Spinal cord (tissue), 10 donors: ENCODE measurements around the gene STRBP. TPM values are rescaled to one million over a fixed set of nuclear protein-coding genes. Genes with fewer than 3 reads are reported as not detected.
"Not testable (repeated sequence)": the region's sequence is repeated elsewhere in the genome, so short reads cannot be mapped to it uniquely, and the experiment has no call there.

ENCODE experiments used
- DNase-seq, 6 donors: peaks; one replicate each; pipeline versions ENCODE4 v3.0.0 to v3.0.0-alpha.2; 2013 to 2015; ENCODE audit warnings: low spot score in 6 of 6, low read depth in 4 of 6
- H3K27ac ChIP-seq: one replicate; pipeline ENCODE4 v1.5.1; 2013; ENCODE audit warnings: low read depth, low read length, control low read depth
- H3K27me3 ChIP-seq: one replicate; pipeline ENCODE4 v1.6.1; 2013; ENCODE audit warnings: low read length; ENCODE audit not compliant: control insufficient read depth, insufficient read depth
- H3K36me3 ChIP-seq: one replicate; pipeline ENCODE4 v1.6.1; 2013; ENCODE audit warnings: low read length; ENCODE audit not compliant: control insufficient read depth, insufficient read depth
- H3K4me1 ChIP-seq: one replicate; pipeline ENCODE4 v1.6.1; 2013; ENCODE audit warnings: low read length; ENCODE audit not compliant: control insufficient read depth, insufficient read depth
- H3K4me3 ChIP-seq: one replicate; pipeline ENCODE4 v1.5.1; 2013; ENCODE audit warnings: low read depth, low read length, control low read depth
- H3K9me3 ChIP-seq: one replicate; pipeline ENCODE4 v1.6.1; 2013; ENCODE audit warnings: low read length; ENCODE audit not compliant: control insufficient read depth, insufficient read depth
- WGBS: methylation state at CpG from one replicate; pipeline ENCODE4 v1.1.5; 2013; ENCODE audit warnings: missing lambda C conversion rate; ENCODE audit not compliant: insufficient coverage; 5-methylcytosine and 5-hydroxymethylcytosine counted together
- polyA plus RNA-seq, 2 donors: library from polyadenylated mRNA; unstranded; fragments of 120-200 nt; gene quantifications; one replicate each; pipeline ENCODE4 v1.2.1, GENCODE V29; 2013; ENCODE audit not compliant: insufficient read length in 2 of 2
- total RNA-seq, 2 donors: library from RNA; depleted of rRNA in 1 of 2; stranded (reverse); fragments of 120-200 nt in 1 of 2; fragments of >200 nt in 1 of 2; gene quantifications; one replicate each; pipeline versions ENCODE4 v1.2.3 to v1.2.4, GENCODE V29; 2013 to 2014
- donor health status: healthy.

The STRBP gene
- total and polyA plus RNA-seq, 4 donors = 47.7 to 70.6 (median 60.7) TPM

DNA sequence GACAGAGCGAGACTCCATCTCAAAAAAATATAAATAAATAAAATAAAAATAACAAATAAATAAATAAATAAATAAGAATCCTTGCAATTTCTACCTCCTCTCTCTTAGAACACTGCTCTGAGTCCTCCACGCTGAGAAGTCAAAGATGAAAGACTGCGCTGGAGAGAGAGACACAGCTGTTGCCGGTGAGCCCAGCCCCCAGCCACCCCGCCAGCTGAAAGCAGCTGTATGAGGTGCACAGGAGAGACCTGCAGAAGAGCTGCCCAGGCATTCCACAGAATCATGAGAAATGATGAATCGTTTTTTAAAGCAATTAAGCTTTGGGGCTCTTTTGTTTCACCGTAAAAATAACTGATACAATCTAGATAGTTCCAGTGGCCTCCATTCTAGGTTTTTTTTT is 16.3 kb upstream of the STRBP start:
- H3K27me3 ChIP-seq = no peaks in the 10 kb centered on the region
- H3K4me3 ChIP-seq = no peak overlapping the region
- 87% methylated on average over 6 of the region's 7 CpGs for WGBS

DNA sequence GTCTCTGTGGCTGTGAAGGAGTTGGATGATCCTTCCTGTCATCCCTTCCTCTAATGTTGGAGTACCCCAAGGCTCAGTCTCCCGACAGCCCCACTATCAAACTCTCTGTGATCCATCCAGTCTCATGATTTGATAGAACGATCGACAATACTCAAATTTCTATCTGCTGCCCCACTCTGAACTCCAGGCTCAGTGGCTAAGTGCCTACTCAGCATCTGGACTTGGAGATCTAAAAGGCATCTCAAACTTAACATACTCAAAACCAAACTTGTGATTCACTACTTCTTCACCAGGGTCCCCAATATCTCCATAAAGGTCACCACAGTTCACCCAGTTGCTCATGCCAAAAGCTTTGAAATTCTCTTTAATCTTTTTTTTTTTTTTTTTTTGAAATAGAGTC is 15.1 kb upstream of the STRBP start:
- Histone ChIP-seq H3K4me1 (no peaks in the 10 kb centered on the region), H3K36me3 (no peaks in the 10 kb centered on the region), H3K27ac (no peak overlapping the region), H3K9me3 (no peaks in the 10 kb centered on the region), H3K27me3 (no peaks in the 10 kb centered on the region), H3K4me3 (no peak overlapping the region)
- DNase-seq = no peak
- WGBS = 100% methylated on average over 3 of the region's 3 CpGs

More for the DNA sequence above, 16.3 kb upstream of the STRBP start:
- H3K4me1 ChIP-seq = no peaks in the 10 kb centered on the region
- no peaks in the 10 kb centered on the region for H3K9me3 ChIP-seq
- no peaks in the 10 kb centered on the region for H3K36me3 ChIP-seq
- no peak overlapping the region for H3K27ac ChIP-seq
- no peak for DNase-seq

DNA sequence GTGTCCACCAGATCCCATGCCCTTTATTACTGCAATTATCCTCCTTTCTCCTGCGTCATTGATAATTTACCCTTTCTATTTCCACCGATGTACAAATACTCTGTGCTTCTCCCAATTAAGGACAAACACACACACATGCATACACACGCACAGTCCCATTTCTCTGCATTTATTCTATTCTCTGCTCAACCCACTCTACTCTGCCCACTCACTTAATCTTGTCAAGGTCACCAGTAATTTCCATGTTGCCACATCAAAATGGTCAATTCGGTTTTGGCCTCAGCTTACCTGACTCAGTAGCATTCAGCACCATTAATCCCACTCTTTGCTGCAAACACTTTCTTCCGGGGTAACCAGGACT is 14.6 kb upstream of the STRBP start:
- no peak for DNase-seq
- H3K27me3 ChIP-seq = no peaks in the 10 kb centered on the region
- no peak overlapping the region for H3K4me3 ChIP-seq
- 76% methylated on average over 5 of the region's 5 CpGs for WGBS
- no peaks in the 10 kb centered on the region for H3K9me3 ChIP-seq
- no peaks in the 10 kb centered on the region for H3K4me1 ChIP-seq
- H3K27ac ChIP-seq = no peak overlapping the region
- no peaks in the 10 kb centered on the region for H3K36me3 ChIP-seq

DNA sequence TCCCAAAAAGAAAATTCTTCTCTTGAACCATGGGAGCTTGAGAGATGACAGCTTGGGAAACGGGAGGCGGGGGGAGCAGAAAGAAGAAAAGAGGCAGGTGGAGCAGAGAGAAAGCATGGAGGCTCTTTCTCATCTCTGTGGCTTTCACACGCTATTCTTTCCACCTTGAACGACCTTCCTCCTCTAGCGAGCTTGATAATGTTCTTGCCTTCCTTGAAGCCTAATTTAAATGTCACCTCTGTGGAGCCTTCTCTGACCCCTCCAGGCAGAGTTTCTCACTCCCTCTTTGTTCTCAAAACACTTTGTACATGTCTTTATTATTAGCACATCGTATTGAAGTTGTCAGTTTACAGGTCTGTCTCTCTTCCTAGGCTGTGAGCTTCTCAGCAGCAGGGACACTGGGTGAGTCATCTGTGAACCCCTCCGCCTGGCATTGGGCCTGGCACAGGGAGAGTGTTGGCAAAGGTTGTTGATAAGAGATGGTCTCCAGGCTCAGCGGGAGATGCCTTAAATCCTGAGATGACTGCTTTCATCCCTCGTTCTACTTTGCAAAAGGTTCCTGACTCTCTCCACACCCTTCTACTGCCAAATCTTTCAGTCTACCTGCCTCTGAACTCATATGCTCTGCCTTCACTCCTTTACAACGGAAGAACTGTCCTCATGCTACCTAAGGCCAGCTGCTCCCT is 14.1 kb upstream of the STRBP start:
- Histone ChIP-seq H3K27me3 (no peaks in the 10 kb centered on the region), H3K36me3 (no peaks in the 10 kb centered on the region), H3K9me3 (no peaks in the 10 kb centered on the region), H3K4me1 (no peaks in the 10 kb centered on the region), H3K4me3 (no peak overlapping the region), H3K27ac (no peak overlapping the region)
- 44% methylated on average over 6 of the region's 10 CpGs for WGBS
- DNase-seq = no peak

DNA sequence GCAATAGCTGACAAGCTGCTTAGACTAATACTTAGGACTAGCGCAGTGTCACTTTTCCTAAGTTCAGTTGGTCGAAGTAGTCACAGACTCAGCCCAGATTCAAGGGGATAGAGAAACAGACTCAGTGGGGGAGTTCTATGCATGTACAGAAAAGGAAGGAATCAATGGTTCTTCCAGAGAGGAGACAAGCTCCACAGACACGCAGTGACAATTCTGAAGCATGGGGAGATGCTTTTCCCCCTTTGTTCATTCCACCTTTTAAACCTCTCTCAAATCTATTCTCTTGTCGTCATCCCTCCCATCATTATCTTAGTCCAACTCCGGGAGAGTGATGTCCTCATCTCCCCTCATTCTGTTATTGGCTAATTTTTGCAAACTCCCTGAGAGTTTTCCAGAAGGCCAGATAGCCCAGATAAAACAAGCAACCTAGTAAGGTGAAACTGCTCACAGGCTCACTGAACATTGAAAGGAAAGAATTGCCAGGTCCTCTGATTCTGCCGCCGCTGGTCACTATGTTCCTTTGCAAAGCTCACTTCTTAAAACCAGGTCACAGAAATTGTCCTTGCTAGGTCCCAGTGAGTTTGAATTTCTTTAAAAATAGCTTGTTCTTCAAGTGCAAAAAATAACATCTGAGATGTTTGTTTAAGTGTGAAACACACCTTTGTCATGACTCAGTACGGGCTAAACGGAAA is 13.4 kb upstream of the STRBP start:
- Histone ChIP-seq H3K27me3 (no peaks in the 10 kb centered on the region), H3K36me3 (no peaks in the 10 kb centered on the region), H3K27ac (no peak overlapping the region), H3K4me1 (no peaks in the 10 kb centered on the region), H3K4me3 (no peak overlapping the region), H3K9me3 (no peaks in the 10 kb centered on the region)
- WGBS = 56% methylated on average over 7 of the region's 9 CpGs
- no peak for DNase-seq

DNA sequence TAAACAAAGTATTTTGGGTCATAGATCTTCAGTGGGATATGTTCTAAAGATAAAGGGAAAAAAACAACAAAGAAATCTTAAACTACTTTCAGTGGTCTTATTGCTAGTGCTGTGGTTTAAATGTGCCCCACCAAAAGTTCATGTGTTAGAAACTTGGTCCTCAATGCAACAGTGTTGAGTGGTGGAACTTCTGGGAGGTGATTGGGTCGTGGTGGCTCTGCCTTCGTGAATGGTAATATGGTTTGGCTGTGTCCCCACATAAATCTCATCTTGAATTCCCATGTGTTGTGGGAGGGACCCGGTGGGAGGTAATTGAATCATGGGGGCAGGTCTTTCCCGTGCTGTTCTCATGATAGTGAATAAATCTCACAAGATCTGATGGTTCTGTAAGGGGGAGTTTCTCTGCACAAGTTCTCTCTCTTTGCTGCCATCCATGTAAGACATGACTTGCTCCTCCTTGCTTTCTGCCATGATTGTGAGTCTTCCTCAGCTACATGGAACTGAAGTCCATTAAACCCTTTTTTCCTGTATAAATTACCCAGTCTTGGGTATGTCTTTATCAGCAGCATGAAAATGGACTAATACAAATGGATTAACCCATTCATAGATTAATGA is 10.6 kb upstream of the STRBP start:
- not testable (repeated sequence) for H3K4me3 ChIP-seq, H3K9me3 ChIP-seq, H3K27ac ChIP-seq, H3K27me3 ChIP-seq, H3K4me1 ChIP-seq, DNase-seq, H3K36me3 ChIP-seq
- no CpG with 5 or more reads among the region's 4 CpGs for WGBS

DNA sequence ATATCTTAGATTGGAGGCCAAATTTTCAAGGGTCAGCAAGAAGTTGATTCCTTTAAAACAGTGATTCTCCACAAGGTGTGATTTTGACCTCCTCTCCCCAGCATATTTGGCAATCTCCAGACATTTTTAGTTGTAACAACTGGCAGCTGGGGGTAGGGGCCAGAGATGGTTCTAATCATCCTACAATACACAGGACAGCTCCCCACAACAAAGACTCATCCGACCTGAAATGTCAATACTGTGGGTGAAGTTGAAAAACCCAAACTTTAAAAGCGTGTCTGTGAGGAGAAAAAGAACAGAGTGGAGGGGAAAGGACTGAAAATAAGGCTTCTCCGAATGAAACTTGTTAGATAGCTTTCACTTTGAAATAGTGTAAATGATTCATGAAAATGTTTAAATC is 10.0 kb upstream of the STRBP start:
- no CpG with 5 or more reads among the region's 3 CpGs for WGBS
- no peak for DNase-seq
- Histone ChIP-seq H3K9me3 (no peaks in the 10 kb centered on the region), H3K27me3 (no peaks in the 10 kb centered on the region), H3K36me3 (no peaks in the 10 kb centered on the region), H3K4me3 (no peak overlapping the region), H3K4me1 (no peaks in the 10 kb centered on the region), H3K27ac (no peak overlapping the region)

DNA sequence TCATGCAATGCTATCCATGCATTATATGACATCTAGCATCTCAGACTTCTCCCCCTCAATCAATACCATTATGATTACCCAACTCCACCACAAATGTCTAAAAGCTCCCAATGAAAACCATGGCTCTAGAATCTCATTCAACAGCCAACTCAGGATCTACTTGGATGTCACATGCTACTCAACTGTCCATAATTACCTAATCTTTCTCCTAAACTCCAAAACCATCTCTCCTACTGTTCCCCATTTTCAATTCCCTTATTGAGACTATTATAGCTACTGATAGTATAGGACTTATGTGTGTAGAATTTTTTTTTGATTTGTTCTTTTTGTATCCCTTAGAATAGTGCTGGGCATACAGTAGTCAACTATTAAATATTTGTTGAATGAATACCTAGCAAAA is 8.2 kb upstream of the STRBP start:
- Histone ChIP-seq H3K4me1 (no peaks in the 10 kb centered on the region), H3K27ac (no peak overlapping the region), H3K4me3 (no peak overlapping the region), H3K36me3 (no peaks in the 10 kb centered on the region), H3K9me3 (no peaks in the 10 kb centered on the region), H3K27me3 (no peaks in the 10 kb centered on the region)
- no peak for DNase-seq

DNA sequence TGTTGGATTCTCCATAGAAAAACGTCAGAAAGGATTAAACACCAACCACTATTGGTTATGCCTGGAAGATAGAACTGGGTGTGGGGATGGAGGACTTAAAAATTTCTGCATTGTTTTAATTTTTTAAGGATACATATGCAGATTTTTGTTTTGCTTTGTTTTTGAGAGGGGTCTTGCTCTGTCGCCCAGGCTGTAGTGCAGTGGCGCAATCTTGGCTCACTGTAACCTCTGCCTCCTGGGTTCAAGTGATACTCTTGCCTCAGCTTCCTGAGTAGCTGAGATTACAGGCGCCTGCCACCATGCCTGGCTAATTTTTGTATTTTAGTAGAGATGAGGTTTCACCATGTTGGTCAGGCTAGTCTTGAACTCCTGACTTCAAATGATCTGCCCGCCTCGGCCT is 2.7 kb upstream of the STRBP start:
- H3K4me3 ChIP-seq, H3K27ac ChIP-seq, H3K9me3 ChIP-seq, H3K36me3 ChIP-seq, H3K27me3 ChIP-seq, DNase-seq: not testable (repeated sequence)
- peaks cover 18% of the 10 kb centered on the region for H3K4me1 ChIP-seq
- 98% methylated on average over 4 of the region's 6 CpGs for WGBS

DNA sequence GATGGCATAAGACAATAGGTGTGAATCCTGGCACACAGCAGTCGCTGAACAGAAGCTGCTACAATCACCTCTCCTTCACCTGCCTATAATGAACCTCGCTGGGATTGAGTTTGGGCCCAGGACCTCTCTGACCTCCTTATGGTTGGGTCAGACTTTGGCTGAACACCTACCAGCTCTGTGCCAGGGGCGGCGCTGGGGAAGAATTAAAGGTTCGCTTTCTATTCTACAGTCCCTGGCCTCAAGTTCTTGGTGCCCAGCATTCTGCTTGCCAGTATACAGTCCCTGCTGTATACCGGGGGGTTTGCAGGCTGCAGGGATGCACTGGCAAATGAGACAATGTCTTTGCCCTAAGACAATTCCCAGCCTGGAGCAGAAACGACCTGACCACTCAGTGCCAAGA is 895 bp upstream of the STRBP start:
- Histone ChIP-seq H3K4me3 (peak overlapping the region; percentile 68), H3K9me3 (no peaks in the 10 kb centered on the region), H3K36me3 (no peaks in the 10 kb centered on the region), H3K27me3 (no peaks in the 10 kb centered on the region), H3K27ac (no peak overlapping the region), H3K4me1 (peaks cover 18% of the 10 kb centered on the region)
- DNase-seq = peak in 1 of 6 donors; percentile 15
- WGBS = 41% methylated on average over 4 of the region's 7 CpGs
